ENCODE data around the gene ARL16.
A peak's percentile ranks its signal among the peaks of the same experiment; 100 is the strongest.

Gene ARL16

GRCh38 chr17:81683584-81684441 lies at the start of gene ARL16, which contains the start of gene HGS:
TSS of gene ARL16 (minus strand) at chr17:81683797. CDS start at chr17:81683753, 44 bp downstream.
TSS of gene HGS (plus strand) at chr17:81684011. CDS start at chr17:81684067, 56 bp downstream.
- peak within 1 kb of the TSS; percentile 99 for H3K4me3 ChIP-seq (ENCODE audit: low read depth, low read length)
- no peak for TF ChIP-seq CTCF (IDR thresholded peaks at IDR 0.05; ENCODE audit: borderline replicate concordance, insufficient read depth, low read depth, low read length)

GRCh38 chr17:81727324-81728031 lies 43.9 kb upstream of the ARL16 start:
- no peak for TF ChIP-seq CTCF (IDR thresholded peaks at IDR 0.05; ENCODE audit: borderline replicate concordance, insufficient read depth, low read depth, low read length)
- no peak overlapping the region for H3K4me3 ChIP-seq (ENCODE audit: low read depth, low read length)

- TF ChIP-seq CTCF (IDR thresholded peaks at IDR 0.05; ENCODE audit: borderline replicate concordance, insufficient read depth, low read depth, low read length), result no peak
- H3K4me3 ChIP-seq (ENCODE audit: low read depth, low read length), result no peak overlapping the region
Measured at GRCh38 chr17:81726004-81726403, 42.4 kb upstream of the ARL16 start.

- no peak overlapping the region for H3K4me3 ChIP-seq (ENCODE audit: low read depth, low read length)
- no peak for TF ChIP-seq CTCF (IDR thresholded peaks at IDR 0.05; ENCODE audit: borderline replicate concordance, insufficient read depth, low read depth, low read length)
Measured at GRCh38 chr17:81725439-81725838, 41.8 kb upstream of the ARL16 start.

GRCh38 chr17:81723651-81724209 lies 40.1 kb upstream of the ARL16 start:
- H3K4me3 ChIP-seq (ENCODE audit: low read depth, low read length), result no peak overlapping the region
- TF ChIP-seq CTCF (IDR thresholded peaks at IDR 0.05; ENCODE audit: borderline replicate concordance, insufficient read depth, low read depth, low read length), result no peak

GRCh38 chr17:81722184-81723120 lies 38.9 kb upstream of the ARL16 start:
- TF ChIP-seq CTCF (IDR thresholded peaks at IDR 0.05; ENCODE audit: borderline replicate concordance, insufficient read depth, low read depth, low read length), result no peak
- H3K4me3 ChIP-seq (ENCODE audit: low read depth, low read length), result no peak overlapping the region
